ENCODE data around the gene CRB1. TPM values are rescaled to one million over a fixed set of nuclear protein-coding genes. Genes with fewer than 3 reads are reported as not detected.

Gene CRB1
- total RNA-seq, 1 experiment from 2014 or later: not detected

DNA sequence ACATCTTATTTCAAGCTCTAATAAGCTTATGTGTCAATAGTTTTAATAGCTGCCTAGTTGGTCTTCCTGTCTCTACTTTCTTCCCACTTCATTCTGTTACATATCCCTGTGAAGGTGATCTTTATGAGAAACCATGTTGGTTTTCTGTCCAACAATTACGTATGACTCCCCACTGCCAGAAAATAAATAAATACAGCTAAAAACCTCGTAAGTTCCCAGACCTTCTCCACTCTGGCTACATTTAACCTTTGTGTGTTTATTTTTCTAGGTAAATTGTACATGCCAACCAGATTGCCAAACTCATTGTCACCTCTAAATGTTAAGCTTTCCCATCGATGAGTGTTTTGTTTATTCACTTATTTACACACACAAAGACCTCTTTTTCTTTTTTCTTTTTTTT is 147.2 kb downstream of the CRB1 start:
- no peak overlapping the region for H4K8ac ChIP-seq (replicated peaks; ENCODE audit: insufficient read length, low read depth, low read length)
- no peak overlapping the region for H3K23ac ChIP-seq (ENCODE audit: insufficient read length, low read depth, low read length)
- H3K27me3 Mint-ChIP-seq (ENCODE audit: low read depth): no peaks in the 10 kb centered on the region
- H4K20me1 ChIP-seq (ENCODE audit: control insufficient read depth, insufficient read depth, insufficient read length): no peaks in the 10 kb centered on the region
- no peak overlapping the region for H2BK12ac ChIP-seq (ENCODE audit: insufficient read length, low read depth, low read length)
- no peaks in the 10 kb centered on the region; a peak in 1 of 5 replicates for H3K9me3 Mint-ChIP-seq
- no peak overlapping the region for H3K4me3 Mint-ChIP-seq
- H3K4me1 Mint-ChIP-seq: no peaks in the 10 kb centered on the region
- no peak overlapping the region for H3K18ac ChIP-seq (ENCODE audit: insufficient read length, low read depth, low read length)
- no peaks in the 10 kb centered on the region for H3K9me3 ChIP-seq (ENCODE audit: control insufficient read depth, low read depth, low read length)
- no peak for DNase-seq
- no peak overlapping the region for H3K56ac ChIP-seq (ENCODE audit: insufficient read length, low read depth, low read length)
- H4K5ac ChIP-seq (ENCODE audit: insufficient read length, low read depth, low read length): no peak overlapping the region
- no peaks in the 10 kb centered on the region for H3K79me1 ChIP-seq (ENCODE audit: insufficient read depth, low read depth, low read length, poor library complexity, severe bottlenecking)
- no peaks in the 10 kb centered on the region for H3K79me2 ChIP-seq (ENCODE audit: insufficient read depth, low read length)
- H3T11ph ChIP-seq (ENCODE audit: low read length): no peak overlapping the region
- H3K4me2 ChIP-seq (ENCODE audit: insufficient read depth, insufficient read length, low read length): no peak overlapping the region
- H3K27me3 ChIP-seq (ENCODE audit: insufficient read depth, low read length): no peaks in the 10 kb centered on the region
- WGBS (ENCODE audit: extremely low coverage, insufficient read length, low lambda C conversion rate): no CpG with 5 or more reads among the region's 3 CpGs
- H2BK15ac ChIP-seq (ENCODE audit: low read depth, low read length): no peak overlapping the region
- no peaks in the 10 kb centered on the region for H3K23me2 ChIP-seq (ENCODE audit: insufficient read length, low read depth, low read length, poor library complexity, severe bottlenecking)
- H3K36me3 Mint-ChIP-seq (ENCODE audit: insufficient read depth in 1 of 3, low read depth in 3 of 3): no peaks in the 10 kb centered on the region; a peak in 1 of 7 replicates
- H3K27ac Mint-ChIP-seq: no peak overlapping the region; a peak in 1 of 7 replicates
- H4K91ac ChIP-seq (ENCODE audit: insufficient read length, low read depth, low read length): no peak overlapping the region
- H3K14ac ChIP-seq (ENCODE audit: insufficient read depth, low read length): no peak overlapping the region
- H2AFZ ChIP-seq (ENCODE audit: low read length): no peak overlapping the region
- H3K4me1 ChIP-seq (ENCODE audit: insufficient read depth, low read length): no peaks in the 10 kb centered on the region
- no peak overlapping the region for H3K27ac ChIP-seq (ENCODE audit: insufficient read length, low read depth, low read length)
- H2BK20ac ChIP-seq (ENCODE audit: low read depth, low read length, poor library complexity, severe bottlenecking): no peak overlapping the region
- TF ChIP-seq, protein P1, sequence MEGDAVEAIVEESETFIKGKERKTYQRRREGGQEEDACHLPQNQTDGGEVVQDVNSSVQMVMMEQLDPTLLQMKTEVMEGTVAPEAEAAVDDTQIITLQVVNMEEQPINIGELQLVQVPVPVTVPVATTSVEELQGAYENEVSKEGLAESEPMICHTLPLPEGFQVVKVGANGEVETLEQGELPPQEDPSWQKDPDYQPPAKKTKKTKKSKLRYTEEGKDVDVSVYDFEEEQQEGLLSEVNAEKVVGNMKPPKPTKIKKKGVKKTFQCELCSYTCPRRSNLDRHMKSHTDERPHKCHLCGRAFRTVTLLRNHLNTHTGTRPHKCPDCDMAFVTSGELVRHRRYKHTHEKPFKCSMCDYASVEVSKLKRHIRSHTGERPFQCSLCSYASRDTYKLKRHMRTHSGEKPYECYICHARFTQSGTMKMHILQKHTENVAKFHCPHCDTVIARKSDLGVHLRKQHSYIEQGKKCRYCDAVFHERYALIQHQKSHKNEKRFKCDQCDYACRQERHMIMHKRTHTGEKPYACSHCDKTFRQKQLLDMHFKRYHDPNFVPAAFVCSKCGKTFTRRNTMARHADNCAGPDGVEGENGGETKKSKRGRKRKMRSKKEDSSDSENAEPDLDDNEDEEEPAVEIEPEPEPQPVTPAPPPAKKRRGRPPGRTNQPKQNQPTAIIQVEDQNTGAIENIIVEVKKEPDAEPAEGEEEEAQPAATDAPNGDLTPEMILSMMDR (conservative IDR thresholded peaks at IDR 0.05): no peak
- no peak overlapping the region for H3K4ac ChIP-seq (ENCODE audit: low read depth, low read length)
- H2AK5ac ChIP-seq (ENCODE audit: insufficient read length, low read length): no peak overlapping the region
- H2BK5ac ChIP-seq (ENCODE audit: insufficient read length, low read length): no peak overlapping the region
- no peak overlapping the region for H2BK120ac ChIP-seq (ENCODE audit: low read depth, low read length, poor library complexity, severe bottlenecking)
- H3K9ac ChIP-seq (ENCODE audit: extremely low read depth, insufficient read length, low read length): no peak overlapping the region
